ENCODE measurements around the gene ZNF75A.

DNA sequence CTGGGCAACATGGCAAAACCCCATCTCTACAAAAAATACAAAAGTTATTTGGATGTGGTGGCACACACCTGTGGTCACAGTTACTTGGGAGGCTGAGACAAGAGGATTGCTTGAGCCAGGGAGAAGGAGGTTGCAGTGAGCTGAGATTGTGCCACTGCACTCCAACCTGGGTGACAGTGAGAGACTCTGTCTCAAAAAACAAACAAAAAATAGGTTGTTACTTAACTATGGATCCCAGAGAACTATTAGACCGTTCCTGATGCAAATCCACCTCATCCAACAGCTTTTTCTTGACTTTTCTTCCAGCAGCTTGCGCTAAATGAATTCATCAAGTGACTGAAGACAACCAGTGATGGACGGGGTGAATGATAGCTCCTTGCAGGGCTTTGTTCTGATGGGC is 50.3 kb downstream of the ZNF75A start, which contains the start of gene OR2C1:
- no peak for TF ChIP-seq CTCF (IDR thresholded peaks at IDR 0.05)
- no peak for TF ChIP-seq POLR2A (IDR thresholded peaks at IDR 0.05)

All from gastroesophageal sphincter (tissue), 3 donors.